Cardiac muscle cell (in vitro differentiated cells and primary cell): ENCODE results near the gene FNDC3B. TPM values are rescaled to one million over a fixed set of nuclear protein-coding genes. Genes with fewer than 3 reads are reported as not detected.
A peak's percentile ranks its signal among the peaks of the same experiment; 100 is the strongest.

ENCODE experiments used
- DNase-seq, 2 donors: peaks; one replicate each; pipeline versions ENCODE4 v3.0.0 to v3.0.0-alpha.2; 2010 to 2017; ENCODE audit warnings: low read depth in 1 of 2, low spot score in 1 of 2
- H3K27ac ChIP-seq: fragments of 200-600 bp; sonication (generic); 2 replicates; pipeline ENCODE4 v1.5.1; 2016
- H3K27me3 ChIP-seq: fragments of 200-600 bp; sonication (generic); 2 replicates; pipeline ENCODE4 v1.6.0; 2016; ENCODE audit warnings: control low read depth
- H3K36me3 ChIP-seq: fragments of 200-600 bp; sonication (generic); 2 replicates; pipeline ENCODE4 v1.5.1; 2016; ENCODE audit warnings: control low read depth
- H3K4me1 ChIP-seq: fragments of 200-600 bp; sonication (generic); 2 replicates; pipeline ENCODE4 v1.8.1; 2017; ENCODE audit warnings: low read depth, mild to moderate bottlenecking, mixed run types
- H3K4me3 ChIP-seq: fragments of 200-600 bp; sonication (generic); 2 replicates; pipeline ENCODE4 v1.5.1; 2016; ENCODE audit warnings: mild to moderate bottlenecking
- H3K9me3 ChIP-seq: fragments of 200-600 bp; sonication (generic); 2 replicates; pipeline ENCODE4 v1.5.1; 2017; ENCODE audit warnings: low read depth, mild to moderate bottlenecking, control low read depth
- CTCF ChIP-seq: IDR thresholded peaks from 2 replicates; pipeline ENCODE4 v1.5.1; 2012; ENCODE audit warnings: low read depth, mild to moderate bottlenecking, low read length
- polyA plus RNA-seq: library from polyadenylated mRNA; unstranded; fragments of >200 nt; fragmentation: Nextera tagmentation; extraction: Ambion mirVana; gene quantifications from 2 replicates; pipeline ENCODE4 v1.2.1, GENCODE V29; 2016
- total RNA-seq: library from RNA; depleted of rRNA; stranded (reverse); fragments of >200 nt; gene quantifications from 2 replicates; pipeline ENCODE4 v1.2.3, GENCODE V29; 2016

FNDC3B gene
- total and polyA plus RNA-seq, 2 experiments from 2014 or later, result 55.2 to 62.3 TPM

GRCh38 chr3:172309741-172310427 lies 270.5 kb downstream of the FNDC3B start:
- H3K36me3 ChIP-seq, result peaks cover 24% of the 10 kb centered on the region
- no peak for DNase-seq
- no peaks in the 10 kb centered on the region for H3K9me3 ChIP-seq
- no peaks in the 10 kb centered on the region for H3K27me3 ChIP-seq
- H3K4me3 ChIP-seq, result no peak overlapping the region
- peaks cover 55% of the 10 kb centered on the region for H3K4me1 ChIP-seq
- no peak for TF ChIP-seq CTCF
- peak overlapping the region; percentile 62 for H3K27ac ChIP-seq

- H3K27ac ChIP-seq, result peak overlapping the region; percentile 29
- H3K4me1 ChIP-seq, result peaks cover 60% of the 10 kb centered on the region
- no peak for DNase-seq
Measured at GRCh38 chr3:172310428-172310760, 271.0 kb downstream of the FNDC3B start.

GRCh38 chr3:172311217-172311616 lies 271.8 kb downstream of the FNDC3B start:
- H3K27me3 ChIP-seq, result no peaks in the 10 kb centered on the region
- H3K4me3 ChIP-seq, result no peak overlapping the region
- no peak for TF ChIP-seq CTCF
- no peak for DNase-seq
- peak overlapping the region; percentile 20 for H3K27ac ChIP-seq
- H3K9me3 ChIP-seq, result no peaks in the 10 kb centered on the region
- H3K4me1 ChIP-seq, result peaks cover 67% of the 10 kb centered on the region
- H3K36me3 ChIP-seq, result peaks cover 24% of the 10 kb centered on the region

More at GRCh38 chr3:172310428-172310760, 271.0 kb downstream of the FNDC3B start:
- no peak for TF ChIP-seq CTCF
- no peaks in the 10 kb centered on the region for H3K27me3 ChIP-seq
- peaks cover 24% of the 10 kb centered on the region for H3K36me3 ChIP-seq
- no peak overlapping the region for H3K4me3 ChIP-seq
- H3K9me3 ChIP-seq, result no peaks in the 10 kb centered on the region

GRCh38 chr3:172312001-172312400 lies 272.6 kb downstream of the FNDC3B start:
- no peaks in the 10 kb centered on the region for H3K27me3 ChIP-seq
- H3K36me3 ChIP-seq, result peaks cover 24% of the 10 kb centered on the region
- H3K9me3 ChIP-seq, result no peaks in the 10 kb centered on the region
- no peak overlapping the region for H3K4me3 ChIP-seq
- TF ChIP-seq CTCF, result no peak
- DNase-seq, result peak in 1 of 2 donors; percentile 36
- H3K27ac ChIP-seq, result peak overlapping the region; percentile 86
- peaks cover 70% of the 10 kb centered on the region for H3K4me1 ChIP-seq

- DNase-seq, result no peak
- no peaks in the 10 kb centered on the region for H3K27me3 ChIP-seq
- peaks cover 63% of the 10 kb centered on the region for H3K4me1 ChIP-seq
- no peak overlapping the region for H3K4me3 ChIP-seq
- peak overlapping the region; percentile 86 for H3K27ac ChIP-seq
- H3K9me3 ChIP-seq, result no peaks in the 10 kb centered on the region
- H3K36me3 ChIP-seq, result peaks cover 22% of the 10 kb centered on the region
- TF ChIP-seq CTCF, result no peak
Measured at GRCh38 chr3:172312711-172313110, 273.3 kb downstream of the FNDC3B start.
